ENCODE results near the gene ERC1.
"Not testable (repeated sequence)": the region's sequence is repeated elsewhere in the genome, so short reads cannot be mapped to it uniquely, and the experiment has no call there.

Gene ERC1

DNA sequence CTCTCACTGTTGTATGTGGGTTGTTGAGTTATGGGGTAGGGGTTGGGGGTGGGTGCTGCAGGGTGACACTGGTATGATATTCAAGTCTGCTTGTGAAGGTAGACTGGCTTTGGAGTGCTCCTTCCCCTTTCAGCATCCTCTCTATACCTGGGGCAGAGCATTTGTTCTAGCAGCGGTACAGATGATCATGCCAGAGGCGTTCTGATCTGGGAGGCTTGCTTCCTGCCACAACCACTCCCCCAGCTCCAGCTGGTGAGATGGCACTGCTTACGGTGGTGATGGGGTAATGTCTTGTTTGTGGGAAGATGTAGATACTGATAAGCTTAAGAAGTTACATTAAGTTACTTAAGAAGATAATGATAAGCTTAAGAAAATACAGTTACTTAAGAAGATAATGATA lies 131.8 kb downstream of the ERC1 start:
- DNase-seq (ENCODE audit: low read depth, low spot score) = no peak

DNA sequence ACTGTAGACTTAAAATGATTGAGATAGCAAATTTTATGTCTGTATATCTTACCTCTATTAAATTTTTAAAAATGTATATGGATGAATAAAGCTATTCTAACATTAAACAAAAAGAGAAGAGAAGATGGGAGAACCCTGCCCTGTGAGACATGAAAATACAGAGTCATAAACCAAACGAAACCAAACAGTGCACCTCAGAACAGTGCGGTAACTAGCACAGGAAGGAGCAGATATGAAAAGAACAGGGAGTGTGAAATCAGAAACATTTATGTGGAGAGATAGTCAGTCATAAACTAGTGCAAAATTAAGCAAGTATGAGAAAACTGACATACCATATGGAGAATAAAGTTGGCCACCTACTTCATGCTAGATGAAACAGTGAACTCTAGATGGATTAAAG lies 135.1 kb downstream of the ERC1 start:
- DNase-seq (ENCODE audit: low read depth, low spot score) = no peak

DNA sequence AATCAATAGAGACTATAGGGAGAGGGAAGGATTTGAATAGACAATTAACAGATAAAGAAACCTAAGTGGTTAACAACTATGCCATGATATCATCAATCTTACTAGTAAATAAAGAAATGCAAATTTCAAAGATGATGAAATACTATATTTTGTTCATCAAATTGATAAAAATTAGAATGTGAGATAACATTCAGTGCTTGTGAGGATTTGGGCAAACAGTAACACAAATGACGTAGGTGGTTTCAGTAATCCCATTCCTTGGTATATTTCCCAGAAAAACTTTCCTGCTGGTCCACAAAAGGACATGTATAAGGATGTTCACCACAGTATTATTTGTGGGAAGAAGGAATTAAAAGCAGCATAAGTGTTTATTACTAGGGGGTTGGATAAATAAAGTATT lies 136.0 kb downstream of the ERC1 start:
- DNase-seq (ENCODE audit: low read depth, low spot score) = no peak

DNA sequence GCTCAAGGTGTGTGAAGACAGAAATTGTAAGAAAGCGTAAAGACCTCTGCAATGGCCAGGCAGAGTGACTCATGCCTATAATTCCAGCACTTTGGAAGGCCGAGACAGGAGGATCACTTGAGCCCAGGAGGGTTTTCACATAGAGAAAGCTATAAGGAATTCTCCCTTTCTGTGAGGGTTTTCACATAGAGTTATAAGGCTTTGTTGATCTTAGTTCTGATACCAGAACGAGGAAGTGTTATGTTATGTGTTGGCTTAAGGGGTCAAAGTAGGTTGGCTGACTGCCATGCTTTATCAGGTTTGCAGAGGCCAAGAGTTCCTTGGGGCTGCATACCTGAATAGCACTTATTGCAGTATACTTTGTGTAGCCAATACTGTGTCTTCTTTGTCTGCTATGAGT lies 139.1 kb downstream of the ERC1 start:
- no peak for DNase-seq (ENCODE audit: low read depth, low spot score)

- DNase-seq (ENCODE audit: low read depth, low spot score) = no peak
Measured at GRCh38 chr12:1130571-1130970, 139.5 kb downstream of the ERC1 start.

DNA sequence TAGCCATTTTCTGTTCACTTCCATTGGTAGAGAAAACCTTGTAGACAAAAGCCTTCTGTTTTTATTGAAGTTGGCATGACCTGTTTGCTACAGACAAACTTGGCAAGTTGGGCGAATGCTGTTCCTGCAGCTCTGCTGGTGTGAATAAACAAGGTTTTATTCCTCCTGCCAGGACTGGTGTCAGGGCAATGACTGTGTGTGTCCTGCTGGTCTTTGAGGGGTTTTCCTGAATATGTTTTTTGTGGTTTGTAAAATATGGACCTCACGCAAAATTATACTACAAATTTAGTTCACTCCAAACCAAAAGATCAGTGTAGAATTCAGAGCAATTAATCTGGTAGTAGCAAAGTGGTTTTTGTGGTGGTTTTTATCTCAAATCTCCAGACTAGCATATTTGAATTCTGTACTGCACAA lies 140.8 kb downstream of the ERC1 start:
- DNase-seq (ENCODE audit: low read depth, low spot score) = no peak

GRCh38 chr12:1132311-1132710 lies 141.3 kb downstream of the ERC1 start:
- DNase-seq (ENCODE audit: low read depth, low spot score) = no peak

- DNase-seq (ENCODE audit: low read depth, low spot score) = no peak
Measured at GRCh38 chr12:1138691-1139090, 147.7 kb downstream of the ERC1 start.

- not testable (repeated sequence) for DNase-seq (ENCODE audit: low read depth, low spot score)
Measured at GRCh38 chr12:1146758-1147157, 155.7 kb downstream of the ERC1 start.

DNA sequence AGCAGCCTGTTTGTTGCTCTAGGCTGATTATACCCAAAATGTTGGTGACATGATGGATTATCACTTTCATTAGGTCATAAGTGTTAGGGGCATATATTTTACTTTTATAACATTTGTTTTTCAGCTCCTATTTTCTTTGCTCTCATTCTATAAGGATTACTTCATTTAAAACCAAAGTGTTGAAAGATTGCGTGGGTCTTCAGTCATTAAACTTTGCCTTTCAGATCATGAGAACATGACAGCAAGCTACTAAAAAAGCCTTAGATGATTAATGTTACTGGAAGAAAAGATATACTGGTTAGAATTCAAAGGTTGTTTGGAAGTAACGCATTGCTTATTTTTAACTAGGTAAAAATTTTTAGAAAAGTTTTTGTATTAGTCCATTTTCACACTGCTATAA lies 156.8 kb downstream of the ERC1 start:
- no peak for DNase-seq (ENCODE audit: low read depth, low spot score)

DNA sequence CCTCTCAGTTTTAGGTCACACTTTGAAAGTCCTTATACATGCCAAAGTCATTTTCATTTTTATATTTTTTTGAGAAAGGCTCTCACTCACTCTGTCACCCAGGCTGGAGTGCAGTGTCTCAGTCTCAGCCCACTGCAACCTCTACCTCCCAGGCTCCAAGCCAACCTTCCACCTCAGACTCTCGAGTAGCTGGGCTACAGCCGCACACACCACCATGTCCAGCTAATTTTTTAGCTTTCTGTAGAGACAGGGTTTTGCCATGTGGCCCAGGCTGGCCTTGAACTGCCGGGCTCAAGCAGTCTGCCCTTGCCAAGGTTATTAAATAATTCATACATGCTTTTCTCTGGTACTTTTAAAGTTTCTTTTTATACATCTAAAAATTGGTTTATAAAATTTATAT lies 166.0 kb downstream of the ERC1 start:
- no peak for DNase-seq (ENCODE audit: low read depth, low spot score)

DNA sequence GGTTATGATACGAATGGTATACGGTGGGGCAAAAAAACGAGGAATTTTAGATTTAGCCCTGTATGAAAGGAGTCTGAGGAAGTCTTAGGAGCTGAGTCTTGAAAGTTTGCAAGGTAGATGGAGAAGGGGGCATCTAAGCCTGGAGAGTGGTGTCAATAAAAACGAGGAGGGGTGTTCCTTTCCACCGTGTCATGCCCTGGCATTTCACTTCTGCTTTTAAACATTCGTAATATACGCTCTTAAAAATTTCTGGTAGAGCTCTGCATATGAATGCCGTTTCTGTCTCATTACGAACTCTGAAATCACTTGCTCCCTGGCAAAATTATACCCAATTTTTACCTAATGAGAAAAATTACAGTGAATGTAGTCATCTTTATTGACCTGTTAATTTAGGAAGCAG lies 170.2 kb downstream of the ERC1 start:
- no peak for DNase-seq (ENCODE audit: low read depth, low spot score)

GRCh38 chr12:1162081-1162760 lies 171.2 kb downstream of the ERC1 start:
- DNase-seq (ENCODE audit: low read depth, low spot score) = no peak

GRCh38 chr12:1167784-1168183 lies 176.8 kb downstream of the ERC1 start:
- no peak for DNase-seq (ENCODE audit: low read depth, low spot score)

- no peak for DNase-seq (ENCODE audit: low read depth, low spot score)
Measured at GRCh38 chr12:1170411-1170810, 179.4 kb downstream of the ERC1 start.

DNA sequence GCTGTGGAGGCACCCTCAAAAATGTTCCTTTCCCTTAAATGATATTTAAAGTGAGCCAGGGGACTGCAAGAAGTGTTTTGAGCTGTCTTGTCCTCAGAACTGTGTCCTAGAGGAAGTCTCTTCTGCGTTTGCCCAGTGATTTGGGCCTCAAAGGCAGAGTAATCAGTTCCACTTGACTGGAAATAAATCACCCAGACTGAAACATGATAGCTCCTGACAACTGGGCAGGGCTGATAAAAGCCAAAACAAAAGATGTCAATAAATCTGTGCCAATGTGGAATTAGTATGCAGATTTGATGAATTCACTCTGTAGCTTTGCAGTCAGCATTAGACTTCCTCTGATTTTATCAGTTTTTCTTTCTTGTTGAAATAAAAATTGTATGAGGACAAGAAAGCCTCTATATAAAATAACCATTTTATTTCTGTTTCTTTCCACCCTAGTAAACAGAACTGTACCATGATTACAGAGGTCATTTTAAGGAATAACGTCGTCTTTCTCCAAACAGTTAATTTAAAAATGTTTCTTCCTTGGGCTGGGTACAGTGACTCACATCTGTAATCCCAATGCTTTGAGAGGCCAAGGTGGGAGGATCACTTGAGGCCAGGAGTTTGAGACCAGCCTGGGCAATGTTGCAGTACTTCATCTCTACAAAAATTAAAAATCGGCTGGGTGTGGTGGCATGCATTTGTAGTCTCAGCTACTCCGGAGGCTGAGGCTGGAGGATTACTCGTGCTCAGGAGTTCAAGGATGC lies 180.8 kb downstream of the ERC1 start:
- DNase-seq (ENCODE audit: low read depth, low spot score) = no peak

DNA sequence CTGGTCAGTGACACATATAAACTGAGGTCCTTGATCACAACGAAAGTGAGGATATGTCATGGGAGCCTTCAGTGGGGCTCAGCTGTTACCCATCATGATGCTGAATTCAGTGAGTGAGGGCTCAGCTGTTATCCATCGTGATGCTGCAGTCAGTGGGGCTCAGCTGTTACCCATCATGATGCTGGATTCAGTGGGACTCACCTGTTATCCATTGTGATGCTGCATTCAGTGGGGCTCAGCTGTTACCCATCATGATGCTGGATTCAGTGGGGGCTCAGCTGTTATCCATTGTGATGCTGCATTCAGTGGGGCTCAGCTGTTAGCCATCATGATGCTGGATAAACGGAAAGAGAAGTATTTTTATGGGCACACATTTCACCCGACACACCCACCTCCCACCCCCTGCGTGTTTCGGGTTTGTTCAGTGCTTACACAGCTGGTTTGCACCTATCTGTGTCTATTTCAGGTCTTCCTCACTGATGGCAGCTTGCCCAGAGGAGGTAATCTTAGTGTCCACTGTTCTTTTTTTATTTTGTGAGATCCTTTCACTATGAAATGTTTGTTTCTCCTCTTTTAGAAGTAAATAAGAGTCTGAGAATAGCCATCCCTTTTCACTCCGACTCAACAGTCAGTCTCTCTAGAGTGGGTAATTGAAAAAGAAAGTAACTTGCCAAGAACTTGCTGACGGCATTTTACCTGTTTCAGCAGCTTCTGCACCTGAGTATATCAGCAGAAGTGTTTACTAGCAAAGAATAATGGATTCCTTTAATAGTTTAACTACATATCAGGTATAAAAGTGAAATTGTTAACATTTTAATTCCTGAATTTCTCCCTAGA lies 183.0 kb downstream of the ERC1 start:
- no peak for DNase-seq (ENCODE audit: low read depth, low spot score)

GRCh38 chr12:1174659-1175058 lies 183.6 kb downstream of the ERC1 start:
- DNase-seq (ENCODE audit: low read depth, low spot score) = no peak

- DNase-seq (ENCODE audit: low read depth, low spot score) = no peak
Measured at GRCh38 chr12:1176191-1176590, 185.2 kb downstream of the ERC1 start.

DNA sequence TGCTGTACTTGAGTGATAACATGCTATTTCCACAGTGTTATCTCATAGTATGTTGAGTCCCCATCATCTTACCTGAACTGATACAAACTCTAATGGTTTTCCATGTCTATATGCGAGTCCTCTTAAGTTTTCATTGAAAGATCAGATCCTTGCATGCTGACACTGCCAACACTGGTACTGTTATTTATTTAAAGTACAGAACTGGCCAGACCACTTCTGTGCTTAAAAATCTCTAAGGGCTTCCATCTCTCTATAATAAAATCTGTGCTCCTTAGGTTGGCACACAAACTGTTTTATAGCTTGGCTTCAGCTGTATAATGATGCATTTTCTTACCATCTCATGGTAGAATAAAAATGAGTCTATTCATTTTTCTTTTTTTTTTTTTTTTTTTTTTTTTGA lies 188.1 kb downstream of the ERC1 start:
- DNase-seq (ENCODE audit: low read depth, low spot score) = no peak

DNA sequence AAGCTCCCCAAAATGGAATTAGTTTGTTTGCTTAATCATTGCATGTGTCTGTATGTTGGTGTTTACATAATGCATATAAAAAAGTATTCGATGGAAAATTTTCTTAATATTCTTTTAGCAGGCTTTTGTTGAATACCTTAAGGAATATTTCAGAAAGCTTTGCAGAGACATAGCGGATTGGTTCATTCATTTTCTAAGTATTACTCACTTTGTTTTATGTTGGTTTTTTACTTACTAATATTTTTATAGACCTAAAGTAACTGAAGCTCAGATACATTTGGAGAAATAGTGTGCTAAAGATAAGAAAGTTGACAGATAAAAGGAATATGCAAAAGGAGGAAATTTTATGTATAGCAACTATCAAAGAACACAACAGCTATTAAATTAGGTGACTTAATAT lies 191.0 kb downstream of the ERC1 start:
- no peak for DNase-seq (ENCODE audit: low read depth, low spot score)

- DNase-seq (ENCODE audit: low read depth, low spot score) = no peak
Measured at GRCh38 chr12:1184402-1184801, 193.4 kb downstream of the ERC1 start.
